ENCODE data around the gene MXRA8.

DNA sequence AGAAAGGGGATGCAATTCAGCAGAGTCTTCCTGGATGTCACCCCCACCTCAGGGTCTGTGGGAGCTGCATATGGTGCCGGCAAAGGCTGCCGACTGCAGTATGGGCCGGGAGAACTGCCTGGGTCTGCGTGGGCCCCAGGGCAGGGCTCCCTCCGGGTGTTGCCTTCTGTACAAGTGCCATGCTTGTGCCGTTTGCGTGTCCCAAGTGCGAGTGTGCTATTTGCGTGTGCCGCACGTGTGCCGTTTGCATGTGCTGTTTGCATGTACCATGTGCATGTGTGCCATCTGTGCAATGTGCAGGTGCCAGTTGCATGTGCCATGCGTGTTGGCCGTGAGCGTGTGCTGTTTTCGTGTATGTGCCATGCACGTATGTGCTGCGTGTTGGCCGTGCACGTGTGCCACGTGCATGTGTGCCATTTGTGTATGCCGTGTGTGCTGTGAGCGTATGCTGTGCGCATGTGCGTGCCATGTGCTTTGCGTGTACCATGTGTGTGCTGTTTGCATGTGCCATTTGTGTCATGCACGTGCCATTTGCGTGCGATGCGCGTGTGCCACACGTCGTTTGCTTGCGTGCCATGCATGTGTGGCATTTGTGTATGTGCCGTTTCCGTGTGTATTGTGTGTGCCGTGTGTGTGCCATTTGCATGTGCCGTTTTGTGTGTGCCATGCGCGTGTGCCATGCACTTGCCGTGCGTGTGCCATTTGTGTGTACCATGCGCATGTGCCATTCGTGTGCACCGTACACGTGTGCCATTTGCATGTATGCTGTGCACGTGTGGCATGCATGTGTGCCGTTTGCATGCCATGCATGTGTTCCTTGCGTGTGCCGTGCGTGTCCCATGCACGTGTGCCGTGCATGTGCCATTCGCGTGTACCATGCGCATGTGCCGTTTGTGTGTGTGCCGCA lies 28.8 kb downstream of the MXRA8 start:
- TF ChIP-seq POLR2A (IDR thresholded peaks at IDR 0.05) (no peak), POLR2AphosphoS5 (IDR thresholded peaks at IDR 0.05; ENCODE audit: insufficient read depth in 1 of 2, low read depth in 1 of 2) (no peak)
- TF ChIP-seq, protein P1, sequence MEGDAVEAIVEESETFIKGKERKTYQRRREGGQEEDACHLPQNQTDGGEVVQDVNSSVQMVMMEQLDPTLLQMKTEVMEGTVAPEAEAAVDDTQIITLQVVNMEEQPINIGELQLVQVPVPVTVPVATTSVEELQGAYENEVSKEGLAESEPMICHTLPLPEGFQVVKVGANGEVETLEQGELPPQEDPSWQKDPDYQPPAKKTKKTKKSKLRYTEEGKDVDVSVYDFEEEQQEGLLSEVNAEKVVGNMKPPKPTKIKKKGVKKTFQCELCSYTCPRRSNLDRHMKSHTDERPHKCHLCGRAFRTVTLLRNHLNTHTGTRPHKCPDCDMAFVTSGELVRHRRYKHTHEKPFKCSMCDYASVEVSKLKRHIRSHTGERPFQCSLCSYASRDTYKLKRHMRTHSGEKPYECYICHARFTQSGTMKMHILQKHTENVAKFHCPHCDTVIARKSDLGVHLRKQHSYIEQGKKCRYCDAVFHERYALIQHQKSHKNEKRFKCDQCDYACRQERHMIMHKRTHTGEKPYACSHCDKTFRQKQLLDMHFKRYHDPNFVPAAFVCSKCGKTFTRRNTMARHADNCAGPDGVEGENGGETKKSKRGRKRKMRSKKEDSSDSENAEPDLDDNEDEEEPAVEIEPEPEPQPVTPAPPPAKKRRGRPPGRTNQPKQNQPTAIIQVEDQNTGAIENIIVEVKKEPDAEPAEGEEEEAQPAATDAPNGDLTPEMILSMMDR (IDR thresholded peaks at IDR 0.05) = no peak

Data from vagina (tissue), 2 donors.